ENCODE measurements around the gene ELAVL1. TPM values are rescaled to one million over a fixed set of nuclear protein-coding genes. Genes with fewer than 3 reads are reported as not detected.

ELAVL1 gene
- total and polyA plus RNA-seq, 9 of the 15 experiments (the other 6 are each of a cell fraction or from before 2014, with no cell fraction given): 4.3 to 172 (median 69.2) TPM

GRCh38 chr19:7933411-7933810 lies 72.0 kb downstream of the ELAVL1 start:
- Histone ChIP-seq H4K20me1 (replicated peaks; ENCODE audit: control insufficient read depth, insufficient read depth, low read length) (peaks cover 7% of the 10 kb centered on the region), H3K9me1 (ENCODE audit: control insufficient read depth, insufficient read depth, low read length) (no peaks in the 10 kb centered on the region), H3K4me3 (no peak overlapping the region), H3K9ac (ENCODE audit: insufficient read depth in 1 of 2, low read depth in 2 of 2, low read length in 2 of 2) (no peak overlapping the region), H3K27me3 (ENCODE audit: control insufficient read depth in 2 of 2, insufficient read depth in 2 of 2, low read length in 2 of 2) (no peaks in the 10 kb centered on the region), H2AFZ (ENCODE audit: low read depth, low read length) (no peak overlapping the region), H3K4me1 (replicated peaks in 1 of 2; ENCODE audit: control insufficient read depth in 2 of 2, insufficient read depth in 2 of 2, low read length in 2 of 2) (peaks cover 0 to 48% of the 10 kb centered on the region in 2 experiments; a peak in 3 of 5 replicates), H3K4me2 (ENCODE audit: insufficient read depth, low read length) (no peak overlapping the region), H3K9me3 (replicated peaks; ENCODE audit: control insufficient read depth, insufficient read depth, low read depth, low read length) (no peaks in the 10 kb centered on the region), H3K27ac (ENCODE audit: extremely low read depth, low read depth, low read length) (no peak overlapping the region), H3K36me3 (ENCODE audit: control insufficient read depth, insufficient read depth, low read length) (peaks cover 87% of the 10 kb centered on the region), H3K79me2 (ENCODE audit: control insufficient read depth, insufficient read depth, low read length) (peaks cover 8% of the 10 kb centered on the region)
- peak; percentile 43; the same call in 1 of the 2 replicates for TF ChIP-seq ZBTB33 (CRISPR knock-in tag; IDR thresholded peaks at IDR 0.05)
- peak; percentile 37; the same call in 1 of the 2 replicates for TF ChIP-seq ZBTB7A (IDR thresholded peaks at IDR 0.05; ENCODE audit: borderline replicate concordance, control insufficient read depth, low read depth, low read length)
- peak; percentile 58; the same call in 1 of the 2 replicates for TF ChIP-seq POLR2G (IDR thresholded peaks at IDR 0.05; ENCODE audit: low read depth, low read length)
- peak; percentile 34 for TF ChIP-seq RBFOX2 (IDR thresholded peaks at IDR 0.05; ENCODE audit: low read depth, low read length)
- no peak for TF ChIP-seq ZNF398 (CRISPR knock-in tag; IDR thresholded peaks at IDR 0.05)
- no peak for TF ChIP-seq SRSF3 (IDR thresholded peaks at IDR 0.05; ENCODE audit: insufficient read depth, low read length)
- TF ChIP-seq, protein P1, sequence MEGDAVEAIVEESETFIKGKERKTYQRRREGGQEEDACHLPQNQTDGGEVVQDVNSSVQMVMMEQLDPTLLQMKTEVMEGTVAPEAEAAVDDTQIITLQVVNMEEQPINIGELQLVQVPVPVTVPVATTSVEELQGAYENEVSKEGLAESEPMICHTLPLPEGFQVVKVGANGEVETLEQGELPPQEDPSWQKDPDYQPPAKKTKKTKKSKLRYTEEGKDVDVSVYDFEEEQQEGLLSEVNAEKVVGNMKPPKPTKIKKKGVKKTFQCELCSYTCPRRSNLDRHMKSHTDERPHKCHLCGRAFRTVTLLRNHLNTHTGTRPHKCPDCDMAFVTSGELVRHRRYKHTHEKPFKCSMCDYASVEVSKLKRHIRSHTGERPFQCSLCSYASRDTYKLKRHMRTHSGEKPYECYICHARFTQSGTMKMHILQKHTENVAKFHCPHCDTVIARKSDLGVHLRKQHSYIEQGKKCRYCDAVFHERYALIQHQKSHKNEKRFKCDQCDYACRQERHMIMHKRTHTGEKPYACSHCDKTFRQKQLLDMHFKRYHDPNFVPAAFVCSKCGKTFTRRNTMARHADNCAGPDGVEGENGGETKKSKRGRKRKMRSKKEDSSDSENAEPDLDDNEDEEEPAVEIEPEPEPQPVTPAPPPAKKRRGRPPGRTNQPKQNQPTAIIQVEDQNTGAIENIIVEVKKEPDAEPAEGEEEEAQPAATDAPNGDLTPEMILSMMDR (IDR thresholded peaks at IDR 0.05 in 2 of 3, conservative IDR thresholded peaks at IDR 0.05 in 1 of 3; ENCODE audit: insufficient read depth in 2 of 3, low read depth in 1 of 3, low read length in 3 of 3): peak; percentile 35 to 54 (median 42); a peak in 4 of 6 replicates
- in situ Hi-C loops (cut with MboI) (no loop called here), intact Hi-C loops (cut with micrococcal nuclease) (no loop called here)
- DNase-seq (ENCODE audit: extremely low read depth in 1 of 4, low spot score in 3 of 4): no peak
- FAIRE-seq: no peak
- ATAC-seq: peak; percentile 15; the same call in 2 of the 3 replicates
- no TSS peak for BruUV-seq (replicated peaks)
- CTCF ChIA-PET (ENCODE audit: low intra/inter-chr PET ratio): no interaction called here
- POLR2A ChIA-PET: interaction anchor here (0.7 to 1.2 kb wide), 3 partner anchors 9 to 102 kb away, joined by 3 to 5 read pairs (median 4); partner anchors contain the start of gene TIMM44
- WGBS (ENCODE audit: insufficient coverage, low coverage, missing lambda C conversion rate): 84% methylated on average over 14 of the region's 14 CpGs
